ENCODE results near the gene CDC42BPB.

- TF ChIP-seq POLR2A (IDR thresholded peaks at IDR 0.05) (no peak), CTCF (IDR thresholded peaks at IDR 0.05) (no peak)
Observed at GRCh38 chr14:102985665-102986064, 71.7 kb downstream of the CDC42BPB start.

Measured in lower leg skin (tissue), 3 donors.